T-helper 2 cell treated with Interferon-gamma antibody and Interleukin-4, amounts not matched to agents 5 μg/mL and 100 μg/mL, for 36 hours (primary cell): ENCODE results near the gene AIG1.

Experiments used
- DNase-seq: peaks from one replicate; pipeline ENCODE4 v3.0.0; 2021; ENCODE audit warnings: low spot score
- H3K27ac Mint-ChIP-seq: one replicate; pipeline ENCODE4 v1.8.0; 2021; ENCODE audit warnings: mild to moderate bottlenecking, mixed read lengths
- H3K27me3 Mint-ChIP-seq: one replicate; pipeline ENCODE4 v1.8.0; 2021; ENCODE audit warnings: low read depth, mixed read lengths
- H3K36me3 Mint-ChIP-seq: one replicate; pipeline ENCODE4 v1.8.0; 2021; ENCODE audit warnings: low read depth, mixed read lengths
- H3K4me1 Mint-ChIP-seq: one replicate; pipeline ENCODE4 v1.8.0; 2021; ENCODE audit warnings: low read depth, mixed read lengths
- H3K4me3 Mint-ChIP-seq: one replicate; pipeline ENCODE4 v1.8.0; 2022; ENCODE audit warnings: mild to moderate bottlenecking, moderate library complexity, mixed read lengths
- H3K9me3 Mint-ChIP-seq: one replicate; pipeline ENCODE4 v1.8.0; 2021; ENCODE audit warnings: mixed read lengths

The AIG1 gene

DNA sequence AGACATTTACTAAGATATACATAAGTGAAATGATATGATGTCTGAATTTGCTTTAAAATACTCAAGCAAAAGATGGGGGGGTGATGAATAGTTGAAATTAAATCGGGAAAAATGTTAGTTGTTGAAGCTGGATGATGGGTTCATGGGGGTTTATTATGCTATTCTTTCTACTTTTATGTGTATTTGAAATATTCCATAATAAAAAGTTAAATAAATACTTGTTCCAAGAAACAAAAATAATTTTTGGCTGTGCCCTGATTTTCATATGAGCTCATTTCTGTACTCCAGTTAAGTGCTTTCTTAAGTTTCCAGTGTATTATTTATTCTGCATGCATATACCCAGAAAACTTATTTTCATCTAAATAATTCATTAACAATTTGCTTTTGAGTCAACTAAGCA lies 138.6 kb downstream of the AIG1 start:
- H3K4me1 Mint-ChIP-seq = no peaks in the 10 kb centered on the region
- H3K27me3 Mint-ChIP-seq = no peaks in the 10 kb centered on the region
- H3K4me3 Mint-ChIP-seq = no peak overlapping the region
- DNase-seq = no peak
- H3K27ac Mint-ChIP-seq = no peak overlapping the region
- no peaks in the 10 kb centered on the region for H3K36me3 Mint-ChIP-seq
- peaks cover 3% of the 10 kb centered on the region for H3K9me3 Mint-ChIP-seq

DNA sequence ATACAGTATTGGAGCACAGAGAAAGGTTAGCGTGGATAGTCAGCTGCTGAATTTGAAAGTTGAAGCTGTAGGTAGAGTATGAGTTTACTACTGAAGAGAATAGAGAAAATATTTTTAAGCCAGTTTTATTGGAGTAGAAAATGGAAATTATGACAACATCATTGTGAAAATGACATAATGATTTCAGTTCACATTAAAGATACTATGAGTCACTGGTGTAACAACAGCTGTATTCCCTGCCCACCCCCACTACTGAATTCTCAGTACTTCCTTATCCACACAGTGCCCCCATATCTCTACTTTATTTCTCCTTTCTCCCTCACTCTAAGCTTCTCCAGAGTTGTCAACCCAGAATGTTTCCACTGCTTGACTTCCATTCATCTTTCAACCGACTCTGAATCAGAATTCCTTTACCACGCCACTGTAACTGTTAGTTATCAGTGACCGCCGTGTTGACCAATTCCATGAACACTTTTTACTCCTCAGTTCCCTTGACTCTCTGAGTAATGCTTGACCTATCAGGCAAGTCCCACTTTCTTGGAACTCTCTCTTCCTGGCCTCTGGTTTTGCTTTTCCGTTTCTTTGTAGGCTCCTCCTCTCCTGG lies 139.6 kb downstream of the AIG1 start:
- Mint-ChIP-seq H3K27ac (no peak overlapping the region), H3K36me3 (no peaks in the 10 kb centered on the region), H3K27me3 (no peaks in the 10 kb centered on the region), H3K4me3 (no peak overlapping the region), H3K9me3 (peaks cover 3% of the 10 kb centered on the region), H3K4me1 (no peaks in the 10 kb centered on the region)
- DNase-seq = no peak

DNA sequence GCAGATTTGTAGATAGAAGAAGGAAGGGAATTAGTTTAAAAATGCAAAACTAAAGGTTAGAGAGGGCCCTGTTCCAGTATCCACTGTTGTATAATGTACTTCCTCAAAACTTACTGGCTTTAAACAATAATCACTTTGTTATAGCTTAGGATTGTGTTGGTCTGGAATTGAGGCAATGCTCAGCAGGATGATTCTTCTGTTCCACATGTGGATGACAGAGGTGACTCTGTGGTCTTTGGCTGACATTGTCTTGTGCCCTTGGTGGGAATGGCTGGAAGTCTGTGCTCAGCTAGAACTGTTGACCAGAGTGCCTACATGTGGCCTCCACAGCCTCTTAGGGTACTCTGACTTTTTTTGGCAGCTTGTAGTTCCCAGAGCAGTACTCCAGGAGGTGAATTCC lies 143.4 kb downstream of the AIG1 start:
- Mint-ChIP-seq H3K4me3 (no peak overlapping the region), H3K4me1 (no peaks in the 10 kb centered on the region), H3K9me3 (peaks cover 3% of the 10 kb centered on the region), H3K27ac (no peak overlapping the region), H3K27me3 (no peaks in the 10 kb centered on the region), H3K36me3 (no peaks in the 10 kb centered on the region)
- no peak for DNase-seq

DNA sequence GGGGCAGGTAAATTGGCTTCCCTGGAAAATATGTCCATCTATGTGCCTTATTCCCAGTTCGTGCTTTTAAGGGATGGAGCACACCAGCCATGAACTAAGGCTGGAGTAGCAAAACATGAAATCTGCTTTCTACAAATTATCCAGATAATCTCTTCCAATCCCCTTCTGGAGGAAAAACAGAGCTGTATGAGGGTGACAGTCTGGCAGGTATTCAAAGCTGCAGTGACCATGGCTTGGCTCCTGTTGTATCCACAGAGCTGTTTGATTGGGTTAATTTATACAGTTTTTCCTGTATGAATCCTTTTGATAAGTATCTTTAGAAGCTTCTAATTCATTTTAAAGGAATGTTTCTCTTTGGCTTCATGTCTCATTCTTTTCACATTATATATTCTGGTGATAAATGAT lies 144.4 kb downstream of the AIG1 start:
- Mint-ChIP-seq H3K27me3 (no peaks in the 10 kb centered on the region), H3K4me3 (no peak overlapping the region), H3K4me1 (no peaks in the 10 kb centered on the region), H3K9me3 (peaks cover 7% of the 10 kb centered on the region), H3K36me3 (no peaks in the 10 kb centered on the region), H3K27ac (no peak overlapping the region)
- no peak for DNase-seq

DNA sequence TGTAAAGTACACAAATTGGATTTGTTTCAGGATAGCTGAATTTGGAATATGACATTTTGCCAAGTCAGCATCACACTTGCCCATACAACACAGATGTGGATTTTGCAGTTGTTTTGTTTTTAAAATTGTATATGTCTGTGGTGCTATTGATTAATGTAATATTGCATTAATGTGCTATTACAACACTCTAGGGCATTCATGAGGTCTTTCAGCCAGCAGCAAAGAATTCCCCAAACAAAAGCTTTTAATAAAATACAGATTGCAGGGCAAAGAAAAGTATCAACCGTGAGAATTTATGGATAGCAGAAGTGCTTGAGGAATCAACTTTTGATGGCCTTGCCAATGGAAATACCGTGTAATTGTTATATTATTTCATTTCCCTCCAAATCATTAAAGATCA lies 144.9 kb downstream of the AIG1 start:
- Mint-ChIP-seq H3K36me3 (no peaks in the 10 kb centered on the region), H3K9me3 (peaks cover 7% of the 10 kb centered on the region), H3K27me3 (no peaks in the 10 kb centered on the region), H3K4me3 (no peak overlapping the region), H3K27ac (no peak overlapping the region), H3K4me1 (no peaks in the 10 kb centered on the region)
- no peak for DNase-seq

DNA sequence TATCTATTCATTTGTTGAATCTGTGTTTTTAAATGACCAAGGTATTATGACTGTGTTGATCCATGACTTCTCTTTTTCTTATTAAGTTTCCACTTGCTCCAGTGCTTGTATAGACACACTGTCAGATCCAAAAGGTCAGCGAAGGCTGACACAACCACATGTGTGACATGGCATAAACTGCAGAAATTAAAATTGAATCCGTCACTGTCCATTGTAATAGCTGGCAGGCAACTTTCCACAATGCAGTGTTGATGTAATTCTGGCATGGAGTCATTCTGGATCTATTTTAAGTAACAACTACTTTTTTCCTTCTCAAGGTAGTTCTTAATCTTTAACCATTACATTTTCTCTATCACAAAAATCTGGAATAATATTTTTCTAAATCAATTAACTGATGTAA lies 145.3 kb downstream of the AIG1 start:
- no peaks in the 10 kb centered on the region for H3K36me3 Mint-ChIP-seq
- H3K4me1 Mint-ChIP-seq = no peaks in the 10 kb centered on the region
- no peaks in the 10 kb centered on the region for H3K27me3 Mint-ChIP-seq
- no peak overlapping the region for H3K27ac Mint-ChIP-seq
- no peak overlapping the region for H3K4me3 Mint-ChIP-seq
- peaks cover 7% of the 10 kb centered on the region for H3K9me3 Mint-ChIP-seq
- DNase-seq = no peak

DNA sequence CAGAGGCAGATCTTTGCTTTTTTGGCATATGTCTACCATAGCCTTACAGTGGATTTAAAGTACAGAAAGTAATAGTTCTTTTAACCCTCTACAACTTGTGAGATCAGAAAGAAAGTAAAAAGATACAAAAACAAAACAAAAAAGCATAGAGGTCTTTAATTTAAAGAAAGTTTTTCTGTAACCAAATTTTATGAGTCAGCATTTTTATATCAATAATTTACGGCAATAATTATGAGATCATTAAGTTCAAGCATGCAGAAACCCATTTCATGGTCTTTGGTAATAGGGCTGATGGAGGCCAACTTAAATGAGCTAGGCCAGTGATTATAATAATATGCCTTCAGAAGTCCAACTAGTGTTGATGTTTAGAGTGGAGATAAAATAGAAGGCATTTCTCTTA lies 145.9 kb downstream of the AIG1 start:
- no peaks in the 10 kb centered on the region for H3K36me3 Mint-ChIP-seq
- no peak overlapping the region for H3K4me3 Mint-ChIP-seq
- H3K9me3 Mint-ChIP-seq = peaks cover 7% of the 10 kb centered on the region
- H3K4me1 Mint-ChIP-seq = no peaks in the 10 kb centered on the region
- DNase-seq = no peak
- no peak overlapping the region for H3K27ac Mint-ChIP-seq
- H3K27me3 Mint-ChIP-seq = no peaks in the 10 kb centered on the region

DNA sequence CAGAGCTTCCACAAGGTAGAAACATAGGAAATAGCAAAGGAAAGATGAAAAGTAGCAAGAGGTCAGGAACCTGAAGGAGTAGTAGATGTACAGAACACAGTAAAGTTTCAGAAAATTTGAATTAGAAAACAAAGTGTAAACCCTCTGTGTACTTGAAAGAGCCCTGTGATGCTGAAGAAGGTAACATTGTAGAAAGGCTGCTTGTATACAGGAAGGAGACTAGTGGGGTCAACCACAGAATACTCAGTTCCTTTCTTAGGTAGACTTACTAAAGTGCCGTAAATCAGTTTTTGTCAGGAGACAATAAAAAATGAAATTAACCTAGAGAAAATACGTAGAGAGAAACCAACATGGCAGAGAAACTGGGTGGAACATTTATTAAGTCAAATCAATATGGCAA lies 149.7 kb downstream of the AIG1 start:
- no peaks in the 10 kb centered on the region for H3K27me3 Mint-ChIP-seq
- no peak overlapping the region for H3K4me3 Mint-ChIP-seq
- no peak for DNase-seq
- peaks cover 4% of the 10 kb centered on the region for H3K9me3 Mint-ChIP-seq
- no peaks in the 10 kb centered on the region for H3K4me1 Mint-ChIP-seq
- H3K36me3 Mint-ChIP-seq = no peaks in the 10 kb centered on the region
- no peak overlapping the region for H3K27ac Mint-ChIP-seq

DNA sequence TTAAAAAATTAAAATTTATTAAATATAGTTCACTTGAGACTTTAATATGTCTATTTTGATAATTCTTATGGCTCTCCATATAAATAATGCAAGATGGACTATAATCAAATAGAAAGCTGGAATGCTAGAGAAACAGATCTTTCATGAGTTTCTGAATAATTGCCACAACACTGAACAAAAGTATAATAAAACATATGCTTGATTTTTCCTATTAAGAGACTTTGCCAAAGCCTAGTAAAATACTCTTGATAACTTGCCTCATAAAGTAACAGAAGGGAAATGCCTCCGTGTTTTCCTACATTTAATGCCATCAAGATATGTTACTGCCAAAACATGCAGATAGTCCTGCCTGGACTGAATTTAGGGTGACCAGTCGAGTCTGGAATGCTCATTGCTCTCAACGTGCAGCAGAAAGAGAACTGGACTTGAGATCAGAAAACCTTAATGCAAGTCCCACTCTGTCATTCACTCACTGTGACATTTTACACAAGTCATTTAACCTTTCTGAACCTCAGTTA lies 153.2 kb downstream of the AIG1 start:
- no peak overlapping the region for H3K27ac Mint-ChIP-seq
- no peaks in the 10 kb centered on the region for H3K27me3 Mint-ChIP-seq
- no peak overlapping the region for H3K4me3 Mint-ChIP-seq
- H3K36me3 Mint-ChIP-seq = no peaks in the 10 kb centered on the region
- no peaks in the 10 kb centered on the region for H3K4me1 Mint-ChIP-seq
- peaks cover 4% of the 10 kb centered on the region for H3K9me3 Mint-ChIP-seq
- DNase-seq = no peak

DNA sequence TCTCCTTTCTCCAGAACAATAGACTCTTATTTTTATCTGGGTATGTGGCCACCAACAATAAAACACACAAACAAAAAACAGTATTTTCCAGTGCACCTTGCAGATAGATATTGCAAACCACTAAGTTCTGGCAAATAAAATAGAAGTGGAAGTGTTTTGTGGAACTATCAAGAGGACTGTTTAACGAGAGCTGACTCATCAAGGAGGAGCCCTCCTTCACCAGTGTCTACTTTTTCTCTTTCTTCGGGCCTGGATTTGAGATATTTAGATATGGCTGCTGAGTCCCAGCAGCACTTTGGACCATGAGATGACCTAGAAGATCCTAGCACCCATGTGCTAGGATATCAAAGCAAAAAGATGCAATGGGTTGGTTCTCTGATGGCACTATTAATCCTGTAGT lies 154.7 kb downstream of the AIG1 start:
- Mint-ChIP-seq H3K4me1 (no peaks in the 10 kb centered on the region), H3K27me3 (no peaks in the 10 kb centered on the region), H3K9me3 (no peaks in the 10 kb centered on the region), H3K27ac (no peak overlapping the region), H3K36me3 (no peaks in the 10 kb centered on the region), H3K4me3 (no peak overlapping the region)
- DNase-seq = no peak

DNA sequence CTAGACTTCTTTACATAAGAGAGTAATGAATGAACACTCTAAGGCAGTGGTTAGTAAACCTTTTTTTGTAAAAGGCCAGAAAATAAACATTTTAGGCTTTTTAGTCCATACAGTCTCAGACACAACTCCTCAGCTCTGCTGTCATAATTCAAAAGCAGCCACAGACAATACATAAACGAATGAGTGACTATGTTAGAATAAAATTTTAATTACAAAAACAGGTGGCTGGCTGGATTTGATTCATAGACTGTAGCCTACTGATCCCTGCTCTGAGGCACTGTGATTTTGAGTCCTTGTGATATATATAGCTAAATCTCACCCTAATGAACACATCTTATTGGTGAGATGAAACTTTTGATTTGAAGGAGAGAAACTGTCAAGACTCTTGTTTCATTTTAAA lies 155.1 kb downstream of the AIG1 start:
- Mint-ChIP-seq H3K9me3 (no peaks in the 10 kb centered on the region), H3K36me3 (no peaks in the 10 kb centered on the region), H3K4me3 (no peak overlapping the region), H3K4me1 (no peaks in the 10 kb centered on the region), H3K27me3 (no peaks in the 10 kb centered on the region), H3K27ac (no peak overlapping the region)
- DNase-seq = no peak

DNA sequence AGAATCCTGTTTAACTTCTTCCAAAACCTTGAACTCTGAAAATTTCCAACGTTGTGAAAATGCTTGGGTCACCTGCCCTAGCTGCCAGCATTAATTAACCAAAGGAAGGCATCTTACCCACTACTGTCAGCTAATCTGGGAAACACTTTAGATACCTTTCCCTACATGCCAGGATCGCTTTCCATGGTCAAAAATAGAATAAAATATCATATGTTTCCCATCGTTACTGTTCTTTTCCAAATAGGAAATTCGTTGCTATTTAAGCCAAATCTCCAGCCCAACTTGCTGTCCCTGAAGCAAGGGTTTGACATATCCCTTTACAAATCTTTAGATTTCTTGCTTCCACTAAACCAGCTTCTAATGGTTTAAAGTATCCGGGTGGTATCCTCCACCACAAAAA lies 157.5 kb downstream of the AIG1 start:
- Mint-ChIP-seq H3K9me3 (no peaks in the 10 kb centered on the region), H3K4me3 (no peak overlapping the region), H3K36me3 (no peaks in the 10 kb centered on the region), H3K27ac (no peak overlapping the region), H3K4me1 (no peaks in the 10 kb centered on the region), H3K27me3 (no peaks in the 10 kb centered on the region)
- no peak for DNase-seq

DNA sequence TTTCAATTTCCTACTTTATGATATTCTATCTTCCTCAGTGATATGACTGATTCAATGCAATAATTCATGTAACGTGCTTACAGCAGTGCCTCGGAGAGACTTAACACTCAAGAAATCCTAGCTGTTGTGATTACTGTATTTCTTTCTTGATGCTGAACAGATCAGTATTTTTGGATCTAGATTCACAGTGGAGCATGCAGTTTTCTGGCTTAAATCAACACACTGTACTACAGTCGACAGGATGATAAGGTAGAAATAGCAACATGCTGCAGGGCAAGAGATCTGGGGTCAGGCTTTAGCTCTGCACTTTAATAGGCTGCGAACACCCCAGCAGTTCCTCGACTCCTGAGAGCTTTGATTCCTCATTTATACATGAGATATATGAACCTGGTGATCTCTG lies 161.0 kb downstream of the AIG1 start:
- DNase-seq = no peak
- no peaks in the 10 kb centered on the region for H3K27me3 Mint-ChIP-seq
- no peaks in the 10 kb centered on the region for H3K9me3 Mint-ChIP-seq
- no peak overlapping the region for H3K27ac Mint-ChIP-seq
- H3K4me1 Mint-ChIP-seq = no peaks in the 10 kb centered on the region
- H3K36me3 Mint-ChIP-seq = no peaks in the 10 kb centered on the region
- no peak overlapping the region for H3K4me3 Mint-ChIP-seq

DNA sequence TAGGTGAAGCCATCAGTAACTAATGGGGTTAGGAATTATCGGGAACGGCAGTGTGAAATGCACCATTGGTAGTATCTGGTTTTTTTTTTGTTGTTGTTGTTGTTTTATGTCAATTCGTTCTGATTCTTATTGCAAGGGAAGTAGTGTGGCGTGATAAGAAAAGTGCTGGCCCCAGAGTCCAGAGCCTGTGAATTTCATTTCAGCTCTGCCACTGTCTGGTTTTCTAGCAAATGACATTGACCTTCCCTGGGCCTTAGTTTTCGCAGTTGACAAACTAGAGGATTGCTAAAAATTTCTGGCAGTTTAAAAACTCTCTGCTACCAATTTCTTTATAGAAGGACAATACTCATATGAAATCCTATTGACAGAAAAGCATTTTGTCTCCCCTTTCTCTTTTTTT lies 161.6 kb downstream of the AIG1 start:
- no peak overlapping the region for H3K27ac Mint-ChIP-seq
- no peaks in the 10 kb centered on the region for H3K36me3 Mint-ChIP-seq
- no peaks in the 10 kb centered on the region for H3K9me3 Mint-ChIP-seq
- DNase-seq = no peak
- no peak overlapping the region for H3K4me3 Mint-ChIP-seq
- H3K4me1 Mint-ChIP-seq = no peaks in the 10 kb centered on the region
- no peaks in the 10 kb centered on the region for H3K27me3 Mint-ChIP-seq

DNA sequence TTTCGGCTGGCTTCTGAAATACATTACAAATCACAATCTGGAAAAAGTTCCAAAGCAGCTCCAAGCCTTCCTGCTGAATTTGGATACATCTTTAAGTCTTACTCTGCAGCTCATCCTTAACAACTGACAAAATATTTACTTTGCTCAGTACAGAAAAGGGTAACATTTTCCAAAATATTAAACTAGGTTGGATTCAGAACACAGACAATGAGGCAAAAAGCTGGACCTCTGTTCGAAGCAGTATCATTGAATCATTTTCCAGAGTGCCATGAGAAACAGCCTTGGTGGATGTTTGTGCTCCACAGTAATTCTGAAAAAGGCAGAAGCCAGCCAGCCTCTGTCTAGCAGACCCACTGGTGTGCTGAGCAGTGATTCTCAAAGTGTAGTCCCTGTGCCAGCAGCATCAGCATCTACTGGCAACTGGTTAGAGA lies 162.1 kb downstream of the AIG1 start:
- Mint-ChIP-seq H3K27me3 (no peaks in the 10 kb centered on the region), H3K4me3 (no peak overlapping the region), H3K36me3 (no peaks in the 10 kb centered on the region), H3K27ac (no peak overlapping the region), H3K9me3 (no peaks in the 10 kb centered on the region), H3K4me1 (no peaks in the 10 kb centered on the region)
- DNase-seq = no peak
